ENCODE data around the gene LTV1. TPM values are rescaled to one million over a fixed set of nuclear protein-coding genes. Genes with fewer than 3 reads are reported as not detected.

LTV1 gene
- total and polyA plus RNA-seq, 2 of the 4 experiments (the other 2 are of a cell fraction): 11.1 to 19.0 TPM

- in situ Hi-C loops (cut with MboI; ENCODE audit: low sequenced_read_pairs): no loop called here
- Histone ChIP-seq H4K8ac (ENCODE audit: low read depth in 2 of 2, low read length in 2 of 2) (no peak overlapping the region), H2BK120ac (ENCODE audit: low read depth, low read length) (no peak overlapping the region), H3K18ac (ENCODE audit: low read depth, low read length) (no peak overlapping the region), H2BK5ac (ENCODE audit: low read depth, low read length, poor library complexity, severe bottlenecking) (no peak overlapping the region), H4K20me1 (ENCODE audit: insufficient read depth, low read length) (no peaks in the 10 kb centered on the region), H3K27ac (ENCODE audit: insufficient read depth, low read length) (no peak overlapping the region), H2BK20ac (ENCODE audit: low read depth, low read length) (no peak overlapping the region), H3K27me3 (ENCODE audit: control insufficient read depth, insufficient read depth, low read length) (no peaks in the 10 kb centered on the region), H4K5ac (ENCODE audit: low read depth, low read length) (no peak overlapping the region), H3K79me1 (ENCODE audit: low read depth in 1 of 2, low read length in 2 of 2) (no peaks in the 10 kb centered on the region), H3K4me3 (ENCODE audit: insufficient read depth, low read depth, low read length) (no peak overlapping the region), H3K4me2 (ENCODE audit: low read depth, low read length) (no peak overlapping the region), H3K56ac (ENCODE audit: extremely low read depth, insufficient read depth, low read length) (no peak overlapping the region), H2AFZ (replicated peaks; ENCODE audit: low read length, poor library complexity) (no peak overlapping the region), H3K14ac (replicated peaks; ENCODE audit: low read depth, low read length) (no peak overlapping the region), H2AK9ac (replicated peaks; ENCODE audit: low read depth, low read length, poor library complexity) (no peak overlapping the region), H3K36me3 (ENCODE audit: control insufficient read depth, insufficient read depth, low read length) (no peaks in the 10 kb centered on the region), H2AK5ac (ENCODE audit: low read depth, low read length) (no peak overlapping the region), H3K9me1 (ENCODE audit: insufficient read depth, low read length) (no peaks in the 10 kb centered on the region), H3K9ac (ENCODE audit: low read depth, low read length) (no peak overlapping the region), H4K91ac (ENCODE audit: insufficient read depth, low read depth, low read length) (no peak overlapping the region), H3K9me3 (ENCODE audit: control insufficient read depth, insufficient read depth, low read length) (peaks cover 2% of the 10 kb centered on the region; the same call in 1 of the 2 replicates), H2BK15ac (ENCODE audit: low read depth, low read length) (no peak overlapping the region), H3K4ac (ENCODE audit: low read depth, low read length) (no peak overlapping the region), H3K23ac (ENCODE audit: low read depth, low read length) (no peak overlapping the region), H3K4me1 (ENCODE audit: control insufficient read depth, insufficient read depth, low read length) (no peaks in the 10 kb centered on the region)
- ChIA-PET POLR2A (ENCODE audit: unreplicated experiment) (no interaction called here), CTCF (no interaction called here)
- BruUV-seq (replicated peaks): no TSS peak
- intact Hi-C loops (cut with micrococcal nuclease): no loop called here
- ATAC-seq (ENCODE audit: low read depth) (no peak), DNase-seq (no peak)
- no peak for TF ChIP-seq POLR2A (IDR thresholded peaks at IDR 0.05; ENCODE audit: low read depth, low read length)
- WGBS, 2 experiments (ENCODE audit: extremely low coverage in 2 of 2, insufficient read length in 1 of 2): no CpG with 5 or more reads among the region's 1 CpG
- dilution Hi-C loops (cut with HindIII; ENCODE audit: low sequenced_read_pairs, unreplicated experiment): no loop called here
These were observed 34.6 kb downstream of the LTV1 start for GRCh38 chr6:143877584-143878271.

All from IMR-90 (cell line).